Parathyroid adenoma (tissue), 2 donors: ENCODE data around the gene METTL2B.

Experiments
- H2AFZ ChIP-seq: fragments of 300-600 bp; sonication (generic); one replicate; pipeline ENCODE4 v1.7.0; 2017; ENCODE audit warnings: antibody characterized with exemption, mild to moderate bottlenecking
- H3K27ac ChIP-seq: fragments of 300-600 bp; sonication (generic); one replicate; pipeline ENCODE4 v1.7.0; 2017
- H3K27me3 ChIP-seq: fragments of 300-600 bp; sonication (generic); one replicate; pipeline ENCODE4 v1.7.0; 2017; ENCODE audit warnings: low read length; ENCODE audit not compliant: control insufficient read depth, insufficient read depth
- H3K36me3 ChIP-seq: fragments of 300-600 bp; sonication (generic); one replicate; pipeline ENCODE4 v1.7.0; 2017; ENCODE audit warnings: low read length; ENCODE audit not compliant: control insufficient read depth, insufficient read depth
- H3K4me1 ChIP-seq: fragments of 300-600 bp; sonication (generic); one replicate; pipeline ENCODE4 v1.7.0; 2017; ENCODE audit warnings: control low read depth
- H3K4me2 ChIP-seq: fragments of 300-600 bp; sonication (generic); one replicate; pipeline ENCODE4 v1.7.0; 2017; ENCODE audit warnings: low read length
- H3K4me3 ChIP-seq: fragments of 300-600 bp; sonication (generic); one replicate; pipeline ENCODE4 v1.7.0; 2017; ENCODE audit warnings: low read depth, low read length
- H3K79me2 ChIP-seq: fragments of 300-600 bp; sonication (generic); one replicate; pipeline ENCODE4 v1.7.0; 2017; ENCODE audit warnings: control low read depth
- H3K9ac ChIP-seq: fragments of 300-600 bp; sonication (generic); one replicate; pipeline ENCODE4 v1.7.0; 2017; ENCODE audit warnings: mild to moderate bottlenecking
- H3K9me3 ChIP-seq: fragments of 300-600 bp; sonication (generic); one replicate; pipeline ENCODE4 v1.7.0; 2017; ENCODE audit warnings: low read length; ENCODE audit not compliant: control insufficient read depth
- TF ChIP-seq, protein P1 (sequence below): fragments of 300-600 bp; sonication (generic); IDR thresholded peaks from one replicate; pipeline ENCODE4 v1.7.0; 2017; ENCODE audit warnings: antibody characterized with exemption, mild to moderate bottlenecking
- donor health status: primary hyperparathyroidism.

METTL2B gene

GRCh38 chr7:128448751-128449302, 27.7 kb upstream of the METTL2B start:
- Histone ChIP-seq H3K4me2 (no peak overlapping the region), H3K27ac (no peak overlapping the region), H3K4me1 (no peaks in the 10 kb centered on the region), H3K36me3 (no peaks in the 10 kb centered on the region), H3K9me3 (no peaks in the 10 kb centered on the region), H3K27me3 (no peaks in the 10 kb centered on the region), H3K4me3 (no peak overlapping the region), H3K9ac (no peak overlapping the region), H2AFZ (no peak overlapping the region), H3K79me2 (no peaks in the 10 kb centered on the region)
- TF ChIP-seq, protein P1, sequence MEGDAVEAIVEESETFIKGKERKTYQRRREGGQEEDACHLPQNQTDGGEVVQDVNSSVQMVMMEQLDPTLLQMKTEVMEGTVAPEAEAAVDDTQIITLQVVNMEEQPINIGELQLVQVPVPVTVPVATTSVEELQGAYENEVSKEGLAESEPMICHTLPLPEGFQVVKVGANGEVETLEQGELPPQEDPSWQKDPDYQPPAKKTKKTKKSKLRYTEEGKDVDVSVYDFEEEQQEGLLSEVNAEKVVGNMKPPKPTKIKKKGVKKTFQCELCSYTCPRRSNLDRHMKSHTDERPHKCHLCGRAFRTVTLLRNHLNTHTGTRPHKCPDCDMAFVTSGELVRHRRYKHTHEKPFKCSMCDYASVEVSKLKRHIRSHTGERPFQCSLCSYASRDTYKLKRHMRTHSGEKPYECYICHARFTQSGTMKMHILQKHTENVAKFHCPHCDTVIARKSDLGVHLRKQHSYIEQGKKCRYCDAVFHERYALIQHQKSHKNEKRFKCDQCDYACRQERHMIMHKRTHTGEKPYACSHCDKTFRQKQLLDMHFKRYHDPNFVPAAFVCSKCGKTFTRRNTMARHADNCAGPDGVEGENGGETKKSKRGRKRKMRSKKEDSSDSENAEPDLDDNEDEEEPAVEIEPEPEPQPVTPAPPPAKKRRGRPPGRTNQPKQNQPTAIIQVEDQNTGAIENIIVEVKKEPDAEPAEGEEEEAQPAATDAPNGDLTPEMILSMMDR = no peak

- H3K27ac ChIP-seq = no peak overlapping the region
- H3K4me2 ChIP-seq = no peak overlapping the region
- no peaks in the 10 kb centered on the region for H3K27me3 ChIP-seq
- TF ChIP-seq, protein P1 = no peak
- no peaks in the 10 kb centered on the region for H3K79me2 ChIP-seq
- no peaks in the 10 kb centered on the region for H3K4me1 ChIP-seq
- H3K4me3 ChIP-seq = no peak overlapping the region
- no peaks in the 10 kb centered on the region for H3K9me3 ChIP-seq
- no peak overlapping the region for H3K9ac ChIP-seq
- no peak overlapping the region for H2AFZ ChIP-seq
- H3K36me3 ChIP-seq = no peaks in the 10 kb centered on the region
Observed at GRCh38 chr7:128450409-128450808, 26.1 kb upstream of the METTL2B start.

DNA sequence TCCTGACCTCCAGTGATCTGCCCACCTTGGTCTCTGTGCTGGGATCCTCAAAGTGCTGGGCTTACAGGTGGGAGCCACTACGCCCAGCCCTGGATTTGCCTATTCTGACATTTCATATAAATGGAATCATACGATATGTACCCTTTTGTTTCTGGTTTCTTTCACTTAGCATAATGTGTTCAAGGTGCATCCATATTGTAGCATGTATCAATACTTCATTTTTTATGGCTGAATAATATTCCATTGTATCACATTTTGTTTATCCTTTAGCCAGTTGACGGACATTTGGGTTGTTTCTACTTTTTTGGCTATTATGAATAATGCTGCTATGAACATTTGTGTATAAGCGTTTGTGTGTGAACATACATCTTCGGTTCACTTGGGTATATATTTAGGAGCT, 25.6 kb upstream of the METTL2B start:
- H3K36me3 ChIP-seq = no peaks in the 10 kb centered on the region
- no peak overlapping the region for H3K4me3 ChIP-seq
- no peaks in the 10 kb centered on the region for H3K27me3 ChIP-seq
- H3K4me1 ChIP-seq = no peaks in the 10 kb centered on the region
- no peaks in the 10 kb centered on the region for H3K9me3 ChIP-seq
- no peak overlapping the region for H3K4me2 ChIP-seq
- H2AFZ ChIP-seq = no peak overlapping the region
- TF ChIP-seq, protein P1 = no peak
- no peak overlapping the region for H3K9ac ChIP-seq
- H3K79me2 ChIP-seq = no peaks in the 10 kb centered on the region
- no peak overlapping the region for H3K27ac ChIP-seq

DNA sequence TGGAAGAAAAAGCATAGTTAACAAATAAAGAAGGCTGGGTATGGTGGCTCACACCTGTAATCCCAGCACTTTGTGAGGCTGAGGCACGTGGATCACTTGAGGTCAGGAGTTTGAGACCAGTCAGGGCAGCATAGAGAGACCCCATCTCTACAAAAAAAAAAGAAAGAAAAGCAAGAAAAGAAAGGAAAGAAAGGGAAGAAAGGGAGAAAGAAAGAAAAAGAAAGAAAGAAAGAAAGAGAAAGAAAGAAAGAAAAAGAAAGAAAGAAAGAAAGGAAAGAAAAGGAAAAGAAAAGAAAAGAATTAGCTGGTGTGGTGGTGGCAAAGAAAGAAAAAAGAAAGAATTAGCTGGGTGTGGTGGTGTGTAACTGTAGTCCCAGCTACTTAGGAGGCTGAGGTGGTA, 24.0 kb upstream of the METTL2B start:
- Histone ChIP-seq H3K27ac (no peak overlapping the region), H3K4me3 (no peak overlapping the region), H3K4me2 (no peak overlapping the region), H3K27me3 (no peaks in the 10 kb centered on the region), H3K4me1 (peaks cover 4% of the 10 kb centered on the region), H3K36me3 (no peaks in the 10 kb centered on the region), H2AFZ (no peak overlapping the region), H3K79me2 (no peaks in the 10 kb centered on the region), H3K9me3 (no peaks in the 10 kb centered on the region), H3K9ac (no peak overlapping the region)
- TF ChIP-seq, protein P1 = no peak
